Kidney epithelial cell (primary cell): ENCODE data around the gene NBAS. TPM values are rescaled to one million over a fixed set of nuclear protein-coding genes. Genes with fewer than 3 reads are reported as not detected.

Source experiments
- DNase-seq: peaks from one replicate; pipeline ENCODE4 v3.0.0-alpha.2; 2010; ENCODE audit warnings: low read depth
- H3K27me3 ChIP-seq: 2 replicates; pipeline ENCODE4 v1.6.0; 2011; ENCODE audit warnings: low read length; ENCODE audit not compliant: control insufficient read depth, insufficient read depth
- H3K36me3 ChIP-seq: 2 replicates; pipeline ENCODE4 v1.5.1; 2011; ENCODE audit warnings: low read length; ENCODE audit not compliant: control insufficient read depth, insufficient read depth
- H3K4me3 ChIP-seq: 2 replicates; pipeline ENCODE4 v1.5.1; 2011; ENCODE audit warnings: low read depth, mild to moderate bottlenecking, control low read depth, low read length
- total RNA-seq: library from RNA; depleted of rRNA; stranded (reverse); fragments of >200 nt; gene quantifications from 2 replicates; pipeline ENCODE4 v1.2.3, GENCODE V29; 2015
- TF ChIP-seq, protein P1 (sequence below): IDR thresholded peaks from 2 replicates; pipeline ENCODE4 v1.5.1; 2011; ENCODE audit warnings: mild to moderate bottlenecking, moderate library complexity, low read length, control low read depth, inconsistent platforms; ENCODE audit not compliant: insufficient read depth, poor library complexity, severe bottlenecking

The NBAS gene
- total RNA-seq, 1 donor from 2014 or later = 67.0 TPM

DNA sequence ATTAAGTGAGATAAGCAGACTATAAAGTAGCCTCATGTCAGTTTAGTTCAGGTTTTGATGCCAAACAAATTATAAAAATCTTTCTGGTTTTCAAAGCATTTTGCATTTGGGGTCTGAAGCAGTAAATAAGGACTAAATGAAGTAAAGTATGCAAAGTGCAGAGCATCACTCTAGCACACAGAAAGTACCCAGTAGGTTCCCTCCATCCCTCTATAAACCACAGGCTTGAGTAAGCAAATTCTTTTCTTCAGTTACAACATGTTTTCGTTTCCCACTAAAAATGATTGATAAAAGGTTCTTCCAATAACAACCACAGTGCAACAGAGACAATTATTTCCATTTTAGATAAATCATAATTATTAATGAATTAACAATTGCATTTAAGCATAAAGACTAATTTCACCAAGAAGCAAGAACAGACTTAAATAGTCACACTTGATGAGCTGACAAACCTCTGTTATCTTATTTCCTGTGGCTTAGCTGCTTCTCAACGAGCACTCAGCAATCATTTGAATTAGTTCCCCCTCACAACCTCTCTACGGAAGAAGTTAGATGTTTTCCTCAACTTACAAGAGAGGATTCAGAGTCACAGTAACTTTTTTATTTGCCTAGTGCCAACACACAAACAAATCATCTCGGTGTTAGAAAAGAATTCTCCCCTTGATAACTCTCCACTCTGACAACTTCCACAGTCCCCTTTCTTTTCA, 249.8 kb downstream of the NBAS start:
- DNase-seq = no peak
- no peaks in the 10 kb centered on the region for H3K27me3 ChIP-seq

DNA sequence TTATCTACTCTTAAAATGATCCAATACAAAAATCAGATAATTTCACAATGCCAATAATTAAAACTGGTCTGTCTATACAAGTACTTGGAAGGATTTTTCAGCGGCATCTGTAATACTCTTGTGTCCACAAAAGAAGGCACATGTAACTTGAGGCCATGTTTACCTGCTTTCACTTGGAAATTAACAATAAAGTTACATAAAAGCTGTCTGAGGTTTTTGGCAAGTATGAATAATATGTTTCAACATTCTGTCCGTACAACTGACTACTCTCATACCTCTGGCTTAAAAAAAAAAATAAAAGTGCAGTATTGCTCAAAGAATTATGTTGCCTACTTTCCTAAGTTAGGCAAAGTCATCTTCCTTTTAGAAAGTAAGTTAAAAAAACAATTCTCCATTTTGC, 253.6 kb downstream of the NBAS start:
- TF ChIP-seq, protein P1, sequence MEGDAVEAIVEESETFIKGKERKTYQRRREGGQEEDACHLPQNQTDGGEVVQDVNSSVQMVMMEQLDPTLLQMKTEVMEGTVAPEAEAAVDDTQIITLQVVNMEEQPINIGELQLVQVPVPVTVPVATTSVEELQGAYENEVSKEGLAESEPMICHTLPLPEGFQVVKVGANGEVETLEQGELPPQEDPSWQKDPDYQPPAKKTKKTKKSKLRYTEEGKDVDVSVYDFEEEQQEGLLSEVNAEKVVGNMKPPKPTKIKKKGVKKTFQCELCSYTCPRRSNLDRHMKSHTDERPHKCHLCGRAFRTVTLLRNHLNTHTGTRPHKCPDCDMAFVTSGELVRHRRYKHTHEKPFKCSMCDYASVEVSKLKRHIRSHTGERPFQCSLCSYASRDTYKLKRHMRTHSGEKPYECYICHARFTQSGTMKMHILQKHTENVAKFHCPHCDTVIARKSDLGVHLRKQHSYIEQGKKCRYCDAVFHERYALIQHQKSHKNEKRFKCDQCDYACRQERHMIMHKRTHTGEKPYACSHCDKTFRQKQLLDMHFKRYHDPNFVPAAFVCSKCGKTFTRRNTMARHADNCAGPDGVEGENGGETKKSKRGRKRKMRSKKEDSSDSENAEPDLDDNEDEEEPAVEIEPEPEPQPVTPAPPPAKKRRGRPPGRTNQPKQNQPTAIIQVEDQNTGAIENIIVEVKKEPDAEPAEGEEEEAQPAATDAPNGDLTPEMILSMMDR = no peak
- Histone ChIP-seq H3K4me3 (no peak overlapping the region), H3K36me3 (no peaks in the 10 kb centered on the region), H3K27me3 (no peaks in the 10 kb centered on the region)
- DNase-seq = no peak

More for the DNA sequence above, 249.8 kb downstream of the NBAS start:
- Histone ChIP-seq H3K4me3 (no peak overlapping the region), H3K36me3 (no peaks in the 10 kb centered on the region)
- TF ChIP-seq, protein P1 = no peak

DNA sequence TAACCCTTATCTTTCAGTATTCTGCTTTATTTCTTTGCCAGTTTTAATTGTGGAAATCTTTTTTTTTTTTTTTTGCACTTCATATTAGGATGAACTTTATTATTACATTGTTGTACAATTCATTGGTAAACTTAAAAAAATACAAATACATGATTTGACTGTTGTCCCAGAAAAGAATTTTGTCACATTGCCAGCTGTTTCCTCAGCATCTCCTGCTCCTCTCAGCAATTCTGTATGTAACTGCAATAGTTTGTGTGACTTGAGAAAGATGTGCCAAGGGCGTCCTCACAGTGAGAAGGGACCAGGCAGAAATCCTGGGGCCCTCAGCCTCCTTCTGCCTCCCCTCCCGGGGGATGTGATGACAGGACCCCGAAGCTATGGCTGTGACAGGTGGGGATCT, 254.4 kb downstream of the NBAS start:
- no peaks in the 10 kb centered on the region for H3K27me3 ChIP-seq

DNA sequence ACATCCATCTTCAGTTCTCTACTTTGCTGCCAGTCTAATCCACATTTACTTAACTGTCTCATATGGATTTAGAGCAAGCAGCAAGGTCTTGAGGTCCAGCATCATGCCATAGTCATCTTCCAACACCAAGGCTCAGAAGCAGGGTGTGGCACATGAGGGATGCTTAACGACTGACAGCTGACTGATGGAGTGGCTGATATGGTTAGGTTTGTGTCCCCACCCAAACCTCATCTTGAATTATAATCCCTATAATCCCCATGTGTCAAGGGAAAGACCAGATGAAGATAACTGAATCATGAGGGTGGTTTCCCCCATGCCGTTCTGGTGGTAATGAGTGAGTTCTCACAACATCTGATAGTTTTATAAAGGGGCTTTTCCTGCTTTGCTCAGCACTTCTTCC, 257.3 kb downstream of the NBAS start:
- DNase-seq = no peak
- TF ChIP-seq, protein P1 = no peak
- H3K36me3 ChIP-seq = no peaks in the 10 kb centered on the region
- H3K27me3 ChIP-seq = no peaks in the 10 kb centered on the region
- no peak overlapping the region for H3K4me3 ChIP-seq

More for the DNA sequence above, 254.4 kb downstream of the NBAS start:
- Histone ChIP-seq H3K36me3 (no peaks in the 10 kb centered on the region), H3K4me3 (no peak overlapping the region)
- DNase-seq = no peak
- TF ChIP-seq, protein P1 = no peak

DNA sequence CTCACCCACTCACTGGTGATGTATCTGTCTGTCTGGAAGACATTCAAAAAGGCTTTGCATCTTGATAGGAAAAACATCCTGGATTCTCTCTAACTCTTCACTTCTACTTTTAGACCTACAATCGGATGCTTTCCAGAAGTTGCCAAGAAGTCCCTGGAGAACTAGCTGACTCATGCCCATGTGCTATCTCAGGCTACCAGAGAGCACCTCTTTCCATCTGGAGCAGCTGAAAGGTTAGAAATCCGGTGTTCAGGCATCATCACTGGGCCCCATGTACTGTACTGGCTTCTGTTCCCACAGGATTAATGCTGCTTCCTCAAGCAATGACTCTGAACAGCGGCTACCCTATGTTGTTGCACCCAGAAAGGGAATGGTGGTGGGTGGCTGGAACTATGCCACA, 259.0 kb downstream of the NBAS start:
- TF ChIP-seq, protein P1 = no peak
- Histone ChIP-seq H3K4me3 (no peak overlapping the region), H3K36me3 (no peaks in the 10 kb centered on the region), H3K27me3 (no peaks in the 10 kb centered on the region)
- DNase-seq = no peak
